Measurements from ENCODE around the gene GSDMA.
"Not testable (repeated sequence)": the region's sequence is repeated elsewhere in the genome, so short reads cannot be mapped to it uniquely, and the experiment has no call there.

GSDMA gene

DNA sequence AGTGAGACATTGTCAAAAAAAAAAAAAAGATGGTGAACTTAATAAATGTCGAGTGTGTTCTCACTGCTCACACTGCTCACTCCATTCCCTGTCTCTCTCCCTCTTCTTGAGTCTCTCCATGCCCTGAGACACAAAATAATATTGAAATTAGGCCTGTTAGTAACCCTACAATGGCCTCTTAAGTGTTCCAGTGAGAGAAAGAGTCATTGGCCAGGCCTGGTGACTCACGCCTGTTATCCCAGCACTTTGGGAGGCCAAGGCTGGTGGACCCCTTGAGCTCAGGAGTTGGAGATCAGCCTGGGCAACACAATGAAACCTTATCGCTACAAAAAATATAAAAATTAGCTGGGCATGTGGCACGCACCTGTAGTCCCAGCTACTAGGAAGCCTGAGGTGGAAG lies 36.3 kb downstream of the GSDMA start:
- DNase-seq = no peak

DNA sequence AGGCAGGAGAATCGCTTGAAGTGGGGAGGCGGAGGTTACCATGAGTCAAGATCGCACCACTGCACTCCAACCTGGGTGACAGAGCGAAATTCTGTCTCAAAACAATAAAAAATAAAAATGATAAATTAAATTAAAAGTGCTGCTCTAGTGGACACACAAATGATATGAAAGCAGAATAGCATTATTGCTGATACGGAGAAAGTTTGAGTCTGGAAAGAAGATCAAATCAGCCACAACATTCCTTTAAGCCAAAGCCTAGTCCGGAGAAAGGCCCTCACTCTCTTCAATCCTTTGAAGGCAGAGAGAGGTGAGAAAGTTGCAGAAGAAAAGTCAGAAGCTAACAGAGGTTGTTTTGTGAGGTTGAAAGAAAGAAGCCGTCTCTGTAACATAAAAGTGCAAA lies 37.4 kb downstream of the GSDMA start:
- no peak for DNase-seq

DNA sequence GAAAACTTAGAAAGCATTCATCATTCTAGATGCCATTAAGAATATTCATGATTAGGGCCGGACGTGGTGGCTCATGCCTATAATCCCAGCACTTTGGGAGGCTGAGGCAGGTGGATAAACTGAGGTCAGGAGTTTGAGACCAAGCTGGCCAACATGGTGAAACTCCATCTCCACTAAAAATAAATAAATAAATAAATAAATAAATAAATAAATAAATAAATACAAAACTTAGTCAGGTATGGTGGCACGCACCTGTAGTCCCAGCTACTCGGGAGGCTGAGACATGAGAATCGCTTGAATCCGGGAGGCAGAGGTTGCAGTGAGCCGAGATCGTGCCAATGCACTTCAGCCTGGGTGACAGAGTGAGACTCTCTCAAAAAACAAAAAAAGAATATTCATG lies 38.5 kb downstream of the GSDMA start:
- DNase-seq = not testable (repeated sequence)

- DNase-seq = no peak
Observed at GRCh38 chr17:40004072-40004471, 41.3 kb downstream of the GSDMA start.

DNA sequence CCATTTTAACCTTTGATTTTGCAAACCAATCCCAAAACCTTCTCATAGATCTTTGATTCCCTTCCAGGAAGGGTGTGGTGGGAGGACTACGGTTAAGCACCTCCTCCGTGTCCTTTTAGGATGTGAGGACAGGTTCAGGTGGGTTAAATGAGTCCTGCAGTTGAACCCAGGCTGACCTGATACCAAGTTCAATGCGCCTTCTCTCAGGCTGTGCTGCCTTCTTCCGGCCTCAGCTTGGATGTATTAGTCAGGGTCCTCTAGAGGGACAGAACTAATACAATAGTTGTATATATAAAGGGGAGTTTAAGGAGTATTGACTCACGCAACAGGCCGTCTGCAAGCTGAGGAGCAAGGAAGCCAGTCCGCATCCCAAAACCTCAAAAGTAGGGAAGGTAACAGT lies 41.9 kb downstream of the GSDMA start:
- no peak for DNase-seq

DNA sequence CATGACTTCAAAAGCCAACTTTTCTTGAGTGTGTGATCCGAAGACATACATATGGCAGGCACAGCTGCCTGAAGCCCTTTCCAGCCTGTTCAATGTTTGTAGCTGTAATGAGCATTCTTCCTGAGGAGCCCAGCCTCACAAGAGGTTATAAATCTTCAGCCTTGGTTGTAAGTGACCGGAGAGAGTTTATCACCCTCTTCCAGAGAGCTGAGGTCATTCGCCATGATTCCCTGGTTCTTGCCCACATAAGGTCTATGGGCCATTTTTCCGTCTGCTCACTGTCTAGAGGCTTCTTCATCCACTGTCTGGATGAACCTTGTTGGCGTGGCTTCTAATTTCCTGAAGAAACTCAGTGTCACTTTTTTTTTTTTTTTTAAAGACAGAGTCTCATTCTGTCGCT lies 42.7 kb downstream of the GSDMA start:
- no peak for DNase-seq

- not testable (repeated sequence) for DNase-seq
Observed at GRCh38 chr17:40010946-40011500, 48.2 kb downstream of the GSDMA start.

DNA sequence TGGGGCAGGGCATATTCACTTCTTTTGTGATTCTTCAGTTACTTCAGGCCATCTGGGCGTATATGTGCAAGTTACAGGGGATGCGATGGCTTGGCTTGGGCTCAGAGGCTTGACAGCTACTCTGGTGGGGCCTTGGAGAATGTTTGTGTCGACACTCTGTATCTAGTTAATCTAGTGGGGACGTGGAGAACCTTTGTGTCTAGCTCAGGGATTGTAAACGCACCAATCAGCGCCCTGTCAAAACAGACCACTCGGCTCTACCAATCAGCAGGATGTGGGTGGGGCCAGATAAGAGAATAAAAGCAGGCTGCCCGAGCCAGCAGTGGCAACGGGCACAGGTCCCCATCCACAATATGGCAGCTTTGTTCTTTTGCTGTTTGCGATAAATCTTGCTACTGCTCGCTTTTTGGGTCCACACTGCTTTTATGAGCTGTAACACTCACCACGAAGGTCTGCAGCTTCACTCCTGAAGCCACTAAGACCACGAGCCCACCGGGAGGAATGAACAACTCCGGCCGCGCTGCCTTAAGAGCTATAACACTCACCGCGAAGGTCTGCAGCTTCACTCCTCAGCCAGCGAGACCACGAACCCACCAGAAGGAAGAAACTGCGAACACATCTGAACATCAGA lies 49.3 kb downstream of the GSDMA start:
- not testable (repeated sequence) for DNase-seq

GRCh38 chr17:40014375-40014980 lies 51.7 kb downstream of the GSDMA start:
- no peak for DNase-seq

DNA sequence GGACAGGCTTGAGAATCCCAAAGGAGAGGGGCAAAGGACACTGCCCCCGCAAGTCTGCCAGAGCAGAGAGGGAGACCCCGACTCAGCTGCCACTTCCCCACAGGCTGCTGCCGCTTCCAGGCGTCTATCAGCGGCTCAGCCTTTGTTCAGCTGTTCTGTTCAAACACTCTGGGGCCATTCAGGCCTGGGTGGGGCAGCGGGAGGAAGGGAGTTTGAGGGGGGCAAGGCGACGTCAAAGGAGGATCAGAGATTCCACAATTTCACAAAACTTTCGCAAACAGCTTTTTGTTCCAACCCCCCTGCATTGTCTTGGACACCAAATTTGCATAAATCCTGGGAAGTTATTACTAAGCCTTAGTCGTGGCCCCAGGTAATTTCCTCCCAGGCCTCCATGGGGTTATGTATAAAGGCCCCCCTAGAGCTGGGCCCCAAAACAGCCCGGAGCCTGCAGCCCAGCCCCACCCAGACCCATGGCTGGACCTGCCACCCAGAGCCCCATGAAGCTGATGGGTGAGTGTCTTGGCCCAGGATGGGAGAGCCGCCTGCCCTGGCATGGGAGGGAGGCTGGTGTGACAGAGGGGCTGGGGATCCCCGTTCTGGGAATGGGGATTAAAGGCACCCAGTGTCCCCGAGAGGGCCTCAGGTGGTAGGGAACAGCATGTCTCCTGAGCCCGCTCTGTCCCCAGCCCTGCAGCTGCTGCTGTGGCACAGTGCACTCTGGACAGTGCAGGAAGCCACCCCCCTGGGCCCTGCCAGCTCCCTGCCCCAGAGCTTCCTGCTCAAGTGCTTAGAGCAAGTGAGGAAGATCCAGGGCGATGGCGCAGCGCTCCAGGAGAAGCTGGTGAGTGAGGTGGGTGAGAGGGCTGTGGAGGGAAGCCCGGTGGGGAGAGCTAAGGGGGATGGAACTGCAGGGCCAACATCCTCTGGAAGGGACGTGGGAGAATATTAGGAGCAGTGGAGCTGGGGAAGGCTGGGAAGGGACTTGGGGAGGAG lies 52.5 kb downstream of the GSDMA start, which contains the start of gene CSF3:
Gene CSF3, plus strand, starts transcription at position 436 of the 993 bp plus-strand sequence. Its CDS starts 35 bp downstream, at position 471.
- no peak for DNase-seq

DNA sequence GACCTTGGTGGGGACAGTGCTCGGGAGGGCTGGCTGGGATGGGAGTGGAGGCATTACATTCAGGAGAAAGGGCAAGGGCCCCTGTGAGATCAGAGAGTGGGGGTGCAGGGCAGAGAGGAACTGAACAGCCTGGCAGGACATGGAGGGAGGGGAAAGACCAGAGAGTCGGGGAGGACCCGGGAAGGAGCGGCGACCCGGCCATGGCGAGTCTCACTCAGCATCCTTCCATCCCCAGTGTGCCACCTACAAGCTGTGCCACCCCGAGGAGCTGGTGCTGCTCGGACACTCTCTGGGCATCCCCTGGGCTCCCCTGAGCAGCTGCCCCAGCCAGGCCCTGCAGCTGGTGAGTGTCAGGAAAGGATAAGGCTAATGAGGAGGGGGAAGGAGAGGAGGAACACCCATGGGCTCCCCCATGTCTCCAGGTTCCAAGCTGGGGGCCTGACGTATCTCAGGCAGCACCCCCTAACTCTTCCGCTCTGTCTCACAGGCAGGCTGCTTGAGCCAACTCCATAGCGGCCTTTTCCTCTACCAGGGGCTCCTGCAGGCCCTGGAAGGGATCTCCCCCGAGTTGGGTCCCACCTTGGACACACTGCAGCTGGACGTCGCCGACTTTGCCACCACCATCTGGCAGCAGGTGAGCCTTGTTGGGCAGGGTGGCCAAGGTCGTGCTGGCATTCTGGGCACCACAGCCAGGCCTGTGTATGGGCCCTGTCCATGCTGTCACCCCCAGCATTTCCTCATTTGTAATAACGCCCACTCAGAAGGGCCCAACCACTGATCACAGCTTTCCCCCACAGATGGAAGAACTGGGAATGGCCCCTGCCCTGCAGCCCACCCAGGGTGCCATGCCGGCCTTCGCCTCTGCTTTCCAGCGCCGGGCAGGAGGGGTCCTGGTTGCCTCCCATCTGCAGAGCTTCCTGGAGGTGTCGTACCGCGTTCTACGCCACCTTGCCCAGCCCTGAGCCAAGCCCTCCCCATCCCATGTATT lies 53.5 kb downstream of the GSDMA start:
- no peak for DNase-seq

DNA sequence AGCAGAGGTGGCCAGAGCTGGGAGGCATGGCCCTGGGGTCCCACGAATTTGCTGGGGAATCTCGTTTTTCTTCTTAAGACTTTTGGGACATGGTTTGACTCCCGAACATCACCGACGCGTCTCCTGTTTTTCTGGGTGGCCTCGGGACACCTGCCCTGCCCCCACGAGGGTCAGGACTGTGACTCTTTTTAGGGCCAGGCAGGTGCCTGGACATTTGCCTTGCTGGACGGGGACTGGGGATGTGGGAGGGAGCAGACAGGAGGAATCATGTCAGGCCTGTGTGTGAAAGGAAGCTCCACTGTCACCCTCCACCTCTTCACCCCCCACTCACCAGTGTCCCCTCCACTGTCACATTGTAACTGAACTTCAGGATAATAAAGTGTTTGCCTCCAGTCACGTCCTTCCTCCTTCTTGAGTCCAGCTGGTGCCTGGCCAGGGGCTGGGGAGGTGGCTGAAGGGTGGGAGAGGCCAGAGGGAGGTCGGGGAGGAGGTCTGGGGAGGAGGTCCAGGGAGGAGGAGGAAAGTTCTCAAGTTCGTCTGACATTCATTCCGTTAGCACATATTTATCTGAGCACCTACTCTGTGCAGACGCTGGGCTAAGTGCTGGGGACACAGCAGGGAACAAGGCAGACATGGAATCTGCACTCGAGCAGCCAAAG lies 54.7 kb downstream of the GSDMA start:
- DNase-seq = no peak

DNA sequence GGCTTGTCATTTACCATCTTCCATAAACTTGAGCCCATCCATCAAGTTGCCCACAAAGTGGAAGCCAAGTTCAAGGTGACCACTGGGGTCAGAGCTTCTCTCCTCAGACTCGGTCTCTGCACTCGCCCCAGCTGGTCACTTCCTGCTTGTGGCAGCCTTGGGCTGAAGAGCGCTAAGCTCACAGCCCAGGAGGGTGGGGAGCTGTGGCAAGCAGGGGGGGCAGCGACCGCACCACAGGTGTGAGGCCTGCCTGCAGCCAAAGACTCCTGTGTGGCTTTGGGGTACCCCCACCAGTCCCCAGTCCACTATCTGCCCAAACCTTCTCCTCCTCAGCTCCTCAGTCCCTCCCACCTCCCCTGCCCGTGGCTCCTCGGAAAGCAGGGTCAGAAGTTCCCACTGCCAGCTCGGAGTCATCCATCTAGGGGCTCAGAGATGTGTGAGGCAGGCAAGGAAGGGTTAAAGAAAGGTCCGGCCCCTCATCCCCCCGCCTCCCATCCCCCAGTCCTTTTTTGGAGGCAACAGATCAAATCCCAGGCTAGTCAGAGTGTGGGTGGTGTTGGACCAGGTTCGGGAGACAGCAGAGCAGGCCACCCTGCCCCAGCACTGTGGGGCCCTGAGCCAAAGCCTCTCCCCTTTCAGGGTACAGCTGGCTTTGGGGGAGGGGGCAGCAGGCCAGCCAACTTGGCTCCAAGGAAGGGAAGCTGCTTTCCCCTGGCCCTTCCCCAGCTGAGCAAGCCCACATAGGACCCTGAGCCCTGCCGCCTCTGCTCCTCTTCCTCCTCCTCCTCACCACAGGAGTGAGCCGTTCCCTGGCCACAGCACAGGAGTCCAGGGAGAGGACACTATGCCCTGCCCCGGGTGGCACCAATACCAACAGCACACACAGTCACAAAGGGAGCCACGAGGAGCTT lies 55.7 kb downstream of the GSDMA start:
- DNase-seq = no peak

DNA sequence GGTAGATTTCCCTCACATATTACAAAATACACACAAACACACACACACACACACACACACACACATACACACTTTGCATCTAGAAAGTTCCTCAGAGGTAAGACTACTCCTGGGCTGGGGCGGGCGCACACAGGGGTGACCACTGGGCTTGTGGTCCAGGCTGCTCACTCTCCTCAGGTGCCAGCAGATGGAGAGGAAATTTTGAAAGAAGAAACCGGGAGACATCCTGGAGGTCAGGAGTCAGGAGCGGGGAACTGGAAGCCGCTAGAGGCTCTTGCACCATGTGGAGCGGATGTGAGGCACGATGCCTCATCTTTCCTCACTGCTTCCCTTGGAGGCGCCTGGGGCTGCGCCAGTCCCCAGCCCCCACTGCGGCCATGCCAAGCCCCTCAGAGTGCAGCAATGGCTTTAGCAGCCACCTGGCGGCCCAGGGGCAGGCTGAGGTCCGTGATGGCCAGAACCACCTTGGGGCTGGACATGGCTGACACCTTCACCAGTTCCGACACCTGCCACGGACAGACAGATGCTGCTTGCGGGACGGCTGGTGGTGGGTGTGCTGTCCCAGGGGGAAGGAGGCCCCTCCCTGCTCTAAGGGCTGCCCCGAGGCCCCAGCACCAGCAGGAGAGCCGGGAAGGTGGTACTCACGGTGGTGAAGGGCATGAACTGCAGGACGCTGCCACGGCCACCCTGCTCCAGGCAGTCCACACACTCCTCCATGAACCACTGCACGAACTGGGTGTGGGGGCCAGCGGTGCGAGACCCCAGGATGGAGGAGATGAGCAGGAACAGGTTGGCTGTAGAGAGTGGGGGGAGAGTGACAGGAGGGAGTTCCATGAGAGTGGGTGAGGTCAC lies 56.6 kb downstream of the GSDMA start:
- no peak for DNase-seq

GRCh38 chr17:40020146-40020545 lies 57.3 kb downstream of the GSDMA start:
- no peak for DNase-seq

- no peak for DNase-seq
Observed at GRCh38 chr17:40021451-40021971, 58.7 kb downstream of the GSDMA start.

- no peak for DNase-seq
Observed at GRCh38 chr17:40022497-40022896, 59.7 kb downstream of the GSDMA start.

- no peak for DNase-seq
Observed at GRCh38 chr17:40022961-40023541, 60.2 kb downstream of the GSDMA start.
